Measurements from ENCODE around the gene CASP4. TPM values are rescaled to one million over a fixed set of nuclear protein-coding genes. Genes with fewer than 3 reads are reported as not detected.

The CASP4 gene
- 13.9 TPM for total RNA-seq
- long read RNA-seq, partial matches to known transcripts: 2 of 8 reads
- long read RNA-seq, other reads (novel, unspliced or antisense): 2 of 8 reads

- DNase-seq: no peak
- peak within 1 kb of the TSS; percentile 87 for H3K27ac ChIP-seq (replicated peaks)
- H3K9me3 ChIP-seq (replicated peaks): peaks cover 27% of the 10 kb centered on the region
- intact Hi-C loops (cut with micrococcal nuclease): no loop called here
- TF ChIP-seq CTCF (IDR thresholded peaks at IDR 0.05; ENCODE audit: borderline replicate concordance): no peak
- H3K4me3 ChIP-seq: peak within 1 kb of the TSS; percentile 65
- peaks cover 11% of the 10 kb centered on the region for H3K36me3 ChIP-seq
- H3K27me3 ChIP-seq (ENCODE audit: low read depth): no peaks in the 10 kb centered on the region
- peaks cover 36% of the 10 kb centered on the region for H3K4me1 ChIP-seq
These were observed at the start of gene CASP4 for GRCh38 chr11:104968355-104968855. TSS of gene CASP4 (minus strand) at chr11:104968574. CDS start at chr11:104968525, 49 bp downstream.

GRCh38 chr11:105007463-105007862 lies 39.1 kb upstream of the CASP4 start:
- H3K4me3 ChIP-seq: no peak overlapping the region
- intact Hi-C loops (cut with micrococcal nuclease): no loop called here
- no peak overlapping the region for H3K27ac ChIP-seq (replicated peaks)
- H3K27me3 ChIP-seq (ENCODE audit: low read depth): no peaks in the 10 kb centered on the region
- no peaks in the 10 kb centered on the region for H3K9me3 ChIP-seq (replicated peaks)
- TF ChIP-seq CTCF (IDR thresholded peaks at IDR 0.05; ENCODE audit: borderline replicate concordance): no peak
- no peak for DNase-seq
- H3K36me3 ChIP-seq: no peaks in the 10 kb centered on the region
- H3K4me1 ChIP-seq: no peaks in the 10 kb centered on the region

DNA sequence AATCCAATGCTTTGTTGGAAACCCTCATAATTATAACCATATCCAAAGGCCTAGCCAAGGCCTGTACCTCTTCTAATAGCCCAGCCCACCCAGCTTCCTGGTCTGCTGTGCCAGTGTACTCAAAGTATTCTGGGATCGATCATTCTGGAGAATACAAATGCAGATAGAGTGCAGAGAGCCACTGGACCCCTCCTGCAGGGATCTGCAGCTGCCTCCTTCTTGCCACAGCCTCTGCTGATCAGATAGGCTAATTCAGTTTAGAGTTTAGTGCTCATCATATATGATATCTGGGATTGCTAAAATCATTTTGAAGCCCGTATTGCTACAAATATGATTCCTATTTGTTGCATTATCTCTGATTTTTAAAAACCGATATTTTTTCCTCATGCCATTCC lies 37.1 kb upstream of the CASP4 start:
- no peak for DNase-seq
- no peaks in the 10 kb centered on the region for H3K36me3 ChIP-seq
- intact Hi-C loops (cut with micrococcal nuclease): no loop called here

GRCh38 chr11:105004021-105004420 lies 35.6 kb upstream of the CASP4 start:
- H3K4me1 ChIP-seq: no peaks in the 10 kb centered on the region
- H3K27me3 ChIP-seq (ENCODE audit: low read depth): no peaks in the 10 kb centered on the region
- no peak for TF ChIP-seq CTCF (IDR thresholded peaks at IDR 0.05; ENCODE audit: borderline replicate concordance)
- no peaks in the 10 kb centered on the region for H3K36me3 ChIP-seq
- no peak overlapping the region for H3K4me3 ChIP-seq
- no peak for DNase-seq
- H3K9me3 ChIP-seq (replicated peaks): no peaks in the 10 kb centered on the region
- H3K27ac ChIP-seq (replicated peaks): no peak overlapping the region
- intact Hi-C loops (cut with micrococcal nuclease): no loop called here

More for the DNA sequence above, 37.1 kb upstream of the CASP4 start:
- Histone ChIP-seq H3K27me3 (ENCODE audit: low read depth) (no peaks in the 10 kb centered on the region), H3K27ac (replicated peaks) (no peak overlapping the region), H3K4me3 (no peak overlapping the region), H3K9me3 (replicated peaks) (no peaks in the 10 kb centered on the region), H3K4me1 (no peaks in the 10 kb centered on the region)
- TF ChIP-seq CTCF (IDR thresholded peaks at IDR 0.05; ENCODE audit: borderline replicate concordance): no peak

GRCh38 chr11:105003151-105003550 lies 34.8 kb upstream of the CASP4 start:
- intact Hi-C loops (cut with micrococcal nuclease): no loop called here
- no peak for TF ChIP-seq CTCF (IDR thresholded peaks at IDR 0.05; ENCODE audit: borderline replicate concordance)
- Histone ChIP-seq H3K9me3 (replicated peaks) (no peaks in the 10 kb centered on the region), H3K27me3 (ENCODE audit: low read depth) (no peaks in the 10 kb centered on the region), H3K36me3 (no peaks in the 10 kb centered on the region), H3K4me1 (no peaks in the 10 kb centered on the region), H3K27ac (replicated peaks) (no peak overlapping the region), H3K4me3 (no peak overlapping the region)
- no peak for DNase-seq

Data from left ventricle myocardium inferior (tissue), 1 donor.